ENCODE measurements around the gene ACO2. TPM values are rescaled to one million over a fixed set of nuclear protein-coding genes. Genes with fewer than 3 reads are reported as not detected.

The ACO2 gene
- total RNA-seq, 1 donor from 2014 or later, result 172 TPM

GRCh38 chr22:41488596-41489385 is 19.9 kb downstream of the ACO2 start:
- no peak for DNase-seq (ENCODE audit: low spot score)

- DNase-seq (ENCODE audit: low spot score), result no peak
These were observed 22.6 kb downstream of the ACO2 start for GRCh38 chr22:41491374-41492100.

GRCh38 chr22:41498303-41498835 is 29.5 kb downstream of the ACO2 start:
- no peak for DNase-seq (ENCODE audit: low spot score)

GRCh38 chr22:41499624-41500280 is 30.8 kb downstream of the ACO2 start:
- DNase-seq (ENCODE audit: low spot score), result peak; percentile 40

GRCh38 chr22:41500303-41500702 is 31.4 kb downstream of the ACO2 start:
- DNase-seq (ENCODE audit: low spot score), result no peak

- no peak for DNase-seq (ENCODE audit: low spot score)
These were observed 32.3 kb downstream of the ACO2 start for GRCh38 chr22:41501209-41501608.

GRCh38 chr22:41504397-41504796 is 35.5 kb downstream of the ACO2 start:
- DNase-seq (ENCODE audit: low spot score), result no peak

GRCh38 chr22:41504816-41505215 is 35.9 kb downstream of the ACO2 start:
- DNase-seq (ENCODE audit: low spot score), result no peak

- DNase-seq (ENCODE audit: low spot score), result no peak
These were observed 36.7 kb downstream of the ACO2 start for GRCh38 chr22:41505511-41506220.

GRCh38 chr22:41507330-41508063 is 38.6 kb downstream of the ACO2 start:
- DNase-seq (ENCODE audit: low spot score), result no peak

GRCh38 chr22:41508770-41509170 is 39.9 kb downstream of the ACO2 start:
- no peak for DNase-seq (ENCODE audit: low spot score)

GRCh38 chr22:41511521-41511968 is 42.6 kb downstream of the ACO2 start:
- peak; percentile 56 for DNase-seq (ENCODE audit: low spot score)

- DNase-seq (ENCODE audit: low spot score), result peak; percentile 59
These were observed 43.7 kb downstream of the ACO2 start for GRCh38 chr22:41512421-41513194.

- no peak for DNase-seq (ENCODE audit: low spot score)
These were observed 44.5 kb downstream of the ACO2 start for GRCh38 chr22:41513391-41513790.

GRCh38 chr22:41516462-41516861 is 47.5 kb downstream of the ACO2 start:
- DNase-seq (ENCODE audit: low spot score), result no peak

- DNase-seq (ENCODE audit: low spot score), result peak; percentile 84
These were observed 48.5 kb downstream of the ACO2 start for GRCh38 chr22:41517172-41518047.

- no peak for DNase-seq (ENCODE audit: low spot score)
These were observed 49.1 kb downstream of the ACO2 start for GRCh38 chr22:41518048-41518347.

- DNase-seq (ENCODE audit: low spot score), result no peak
These were observed 52.2 kb downstream of the ACO2 start for GRCh38 chr22:41521126-41521525.

GRCh38 chr22:41522813-41523212 is 53.9 kb downstream of the ACO2 start:
- no peak for DNase-seq (ENCODE audit: low spot score)
